AG09319 (cell line): ENCODE measurements around the gene CDH13.

ENCODE experiments used
- DNase-seq: peaks from one replicate; pipeline ENCODE4 v3.0.0-alpha.2; 2010; ENCODE audit warnings: low read depth; ENCODE audit errors: extremely low read depth
- TF ChIP-seq, protein P1 (sequence below): IDR thresholded peaks from 2 replicates; pipeline ENCODE4 v1.5.1; 2011; ENCODE audit warnings: low read depth, mild to moderate bottlenecking, inconsistent platforms, low read length, moderate library complexity

The CDH13 gene

DNA sequence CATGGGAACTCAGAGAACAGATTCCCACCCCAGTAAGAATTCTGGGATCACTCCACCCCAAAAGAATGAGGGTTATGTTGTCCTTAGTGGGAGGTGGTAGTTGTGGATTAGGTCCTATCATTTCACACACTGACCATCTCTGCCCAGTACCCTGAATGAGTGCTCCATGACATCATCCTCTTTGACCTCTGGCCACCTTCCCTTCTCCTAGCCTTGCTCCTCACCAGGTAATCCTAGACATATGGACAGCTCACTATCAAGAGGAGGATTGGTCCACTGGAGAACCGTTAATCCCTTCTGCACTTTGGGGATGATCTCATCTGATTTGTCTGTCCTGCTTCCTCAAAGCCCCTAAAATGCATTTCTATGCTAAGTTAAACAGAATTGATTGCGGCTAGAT, 642.8 kb downstream of the CDH13 start:
- TF ChIP-seq, protein P1, sequence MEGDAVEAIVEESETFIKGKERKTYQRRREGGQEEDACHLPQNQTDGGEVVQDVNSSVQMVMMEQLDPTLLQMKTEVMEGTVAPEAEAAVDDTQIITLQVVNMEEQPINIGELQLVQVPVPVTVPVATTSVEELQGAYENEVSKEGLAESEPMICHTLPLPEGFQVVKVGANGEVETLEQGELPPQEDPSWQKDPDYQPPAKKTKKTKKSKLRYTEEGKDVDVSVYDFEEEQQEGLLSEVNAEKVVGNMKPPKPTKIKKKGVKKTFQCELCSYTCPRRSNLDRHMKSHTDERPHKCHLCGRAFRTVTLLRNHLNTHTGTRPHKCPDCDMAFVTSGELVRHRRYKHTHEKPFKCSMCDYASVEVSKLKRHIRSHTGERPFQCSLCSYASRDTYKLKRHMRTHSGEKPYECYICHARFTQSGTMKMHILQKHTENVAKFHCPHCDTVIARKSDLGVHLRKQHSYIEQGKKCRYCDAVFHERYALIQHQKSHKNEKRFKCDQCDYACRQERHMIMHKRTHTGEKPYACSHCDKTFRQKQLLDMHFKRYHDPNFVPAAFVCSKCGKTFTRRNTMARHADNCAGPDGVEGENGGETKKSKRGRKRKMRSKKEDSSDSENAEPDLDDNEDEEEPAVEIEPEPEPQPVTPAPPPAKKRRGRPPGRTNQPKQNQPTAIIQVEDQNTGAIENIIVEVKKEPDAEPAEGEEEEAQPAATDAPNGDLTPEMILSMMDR, result no peak
- no peak for DNase-seq

GRCh38 chr16:83270061-83270460, 643.3 kb downstream of the CDH13 start:
- no peak for DNase-seq
- TF ChIP-seq, protein P1, result no peak

GRCh38 chr16:83270640-83271039, 643.9 kb downstream of the CDH13 start:
- TF ChIP-seq, protein P1, result no peak
- DNase-seq, result no peak

DNA sequence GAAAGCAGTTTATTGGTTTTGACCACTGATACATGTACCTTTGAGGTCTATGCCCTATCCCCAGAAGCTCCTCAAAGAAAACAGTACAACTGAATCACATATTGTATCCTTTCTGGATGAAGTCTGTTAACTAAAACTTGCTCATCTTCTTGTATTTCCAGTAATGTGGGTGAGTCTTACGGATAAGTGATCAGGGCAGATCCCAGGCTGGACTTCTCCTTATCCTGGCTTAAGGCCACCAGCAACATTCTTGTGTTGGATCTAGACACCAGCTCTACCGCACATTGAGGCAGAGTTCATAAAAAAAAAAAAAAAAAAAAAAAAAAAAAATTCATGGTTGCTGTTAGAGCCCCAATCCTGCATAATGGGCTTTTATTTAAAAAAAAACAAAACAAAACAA, 644.4 kb downstream of the CDH13 start:
- DNase-seq, result no peak
- TF ChIP-seq, protein P1, result no peak

GRCh38 chr16:83271970-83272575, 645.3 kb downstream of the CDH13 start:
- TF ChIP-seq, protein P1, result no peak
- no peak for DNase-seq

DNA sequence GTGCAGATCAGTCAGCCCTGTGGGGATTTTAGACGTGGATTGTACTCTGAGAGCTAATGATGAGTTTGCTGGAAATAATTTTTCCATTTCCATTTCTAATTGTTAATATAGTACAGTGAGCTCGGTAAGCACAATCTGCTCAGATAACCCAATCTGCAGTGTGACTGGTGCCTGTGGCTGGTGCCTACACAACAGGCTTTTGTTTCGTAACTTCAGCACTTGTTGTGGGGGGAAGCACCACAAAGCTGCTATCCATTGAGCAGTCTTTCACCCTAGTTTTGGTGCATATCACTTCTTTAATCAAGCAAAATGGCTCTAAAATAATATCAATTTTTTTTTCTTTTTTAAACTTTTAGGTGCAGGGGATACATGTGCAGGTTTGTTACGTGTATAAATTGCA, 646.1 kb downstream of the CDH13 start:
- TF ChIP-seq, protein P1, result no peak
- no peak for DNase-seq

DNA sequence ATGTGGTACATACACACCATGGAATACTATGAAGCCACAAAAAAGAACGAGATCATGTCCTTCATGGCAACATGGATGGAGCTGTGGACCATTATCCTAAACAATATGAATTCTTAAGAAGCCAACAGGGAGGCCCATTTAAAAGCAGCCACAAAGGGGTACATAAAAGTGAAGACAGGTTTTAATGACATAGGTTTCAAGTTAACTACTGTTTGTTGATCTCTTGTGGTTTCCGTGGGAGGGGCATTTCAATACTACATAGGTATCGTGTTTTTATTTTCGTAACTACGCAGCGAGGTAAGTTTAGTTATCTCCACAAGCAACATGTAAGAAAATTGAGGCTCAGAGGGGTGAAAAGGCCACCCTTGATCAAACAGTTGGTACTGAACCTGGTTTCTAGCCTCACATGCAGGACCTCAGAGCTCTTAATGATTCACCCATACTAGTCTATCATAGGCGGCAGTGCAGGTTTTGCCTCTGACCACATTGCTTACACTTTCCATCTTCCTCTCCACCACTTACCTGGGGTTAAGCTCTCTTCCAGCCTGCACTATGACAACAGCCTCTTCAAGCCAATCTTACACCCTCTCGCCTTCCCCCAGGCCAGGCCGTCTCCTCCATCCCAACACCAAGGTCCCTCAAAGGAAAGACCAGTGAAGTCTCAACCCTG, 646.9 kb downstream of the CDH13 start:
- no peak for DNase-seq
- TF ChIP-seq, protein P1, result no peak
